Measurements from ENCODE around the gene CACFD1. TPM values are rescaled to one million over a fixed set of nuclear protein-coding genes. Genes with fewer than 3 reads are reported as not detected.

CACFD1 gene
- total RNA-seq, 1 donor from 2014 or later: 13.1 TPM

GRCh38 chr9:133520121-133520835 lies 60.5 kb downstream of the CACFD1 start:
- FAIRE-seq: no peak
- Mint-ChIP-seq H3K27me3 (ENCODE audit: low read depth, unreplicated experiment) (peaks cover 52% of the 10 kb centered on the region), H3K27ac (ENCODE audit: unreplicated experiment) (no peak overlapping the region), H3K4me1 (ENCODE audit: low read depth, unreplicated experiment) (peaks cover 3% of the 10 kb centered on the region), H3K36me3 (ENCODE audit: low read depth, unreplicated experiment) (no peaks in the 10 kb centered on the region), H3K4me3 (ENCODE audit: unreplicated experiment) (no peak overlapping the region), H3K9me3 (ENCODE audit: unreplicated experiment) (no peaks in the 10 kb centered on the region)
- H3K27ac ChIP-seq (ENCODE audit: low read depth, low read length): no peak overlapping the region
- no peaks in the 10 kb centered on the region for H3K4me1 ChIP-seq (ENCODE audit: insufficient read depth, low read length)
- no peaks in the 10 kb centered on the region for H4K20me1 ChIP-seq (ENCODE audit: insufficient read depth, low read length)
- H3K4me2 ChIP-seq (ENCODE audit: low read length): no peak overlapping the region
- DNase-seq (ENCODE audit: low read depth): no peak
- TF ChIP-seq EZH2 (IDR thresholded peaks at IDR 0.05; ENCODE audit: insufficient read depth, low read length) (no peak), CTCF (IDR thresholded peaks at IDR 0.05; ENCODE audit: insufficient read depth, low read depth, low read length) (no peak)
- H2AFZ ChIP-seq (ENCODE audit: low read depth, low read length): no peak overlapping the region
- no peak overlapping the region for H3K9ac ChIP-seq (ENCODE audit: low read length)
- no peak overlapping the region for H3K4me3 ChIP-seq (ENCODE audit: insufficient read depth, low read depth, low read length)
- no peaks in the 10 kb centered on the region for H3K36me3 ChIP-seq (ENCODE audit: insufficient read depth, low read length)
- peaks cover 11% of the 10 kb centered on the region for H3K27me3 ChIP-seq (ENCODE audit: insufficient read depth, low read length)
- no peaks in the 10 kb centered on the region for H3K79me2 ChIP-seq (ENCODE audit: insufficient read depth, low read length)
- H3K9me3 ChIP-seq (ENCODE audit: insufficient read depth, low read depth, low read length): no peaks in the 10 kb centered on the region

Other genes starting within 250 kb of the CACFD1 start
- 0.10 TPM in 1 of 2 replicates, not detected in the other for gene ABO, start 184.8 kb upstream of the CACFD1 start, total RNA-seq
- 22.2 and 25.1 TPM in 2 replicates for gene SURF6, start 123.8 kb upstream of the CACFD1 start, total RNA-seq
- gene MED22, start 111.8 kb upstream of the CACFD1 start, total RNA-seq: 25.2 and 28.8 TPM in 2 replicates
- gene RPL7A, start 111.8 kb upstream of the CACFD1 start, total RNA-seq: 1,213 and 1,364 TPM in 2 replicates
- 35.7 and 35.9 TPM in 2 replicates for gene SURF1, start 103.5 kb upstream of the CACFD1 start, total RNA-seq
- 18.8 and 20.0 TPM in 2 replicates for gene SURF2, start 103.4 kb upstream of the CACFD1 start, total RNA-seq
- gene SURF4, start 83.9 kb upstream of the CACFD1 start, total RNA-seq: 338 and 374 TPM in 2 replicates
- gene STKLD1, start 83.6 kb upstream of the CACFD1 start, total RNA-seq: 0.58 and 0.82 TPM in 2 replicates
- gene REXO4, start 42.0 kb upstream of the CACFD1 start, total RNA-seq: 19.7 and 22.5 TPM in 2 replicates
- gene ADAMTS13, start 37.6 kb upstream of the CACFD1 start, total RNA-seq: 5.6 and 7.3 TPM in 2 replicates
- 21.1 and 24.3 TPM in 2 replicates for gene SLC2A6, start 19.1 kb downstream of the CACFD1 start, total RNA-seq
- gene MYMK, start 65.0 kb downstream of the CACFD1 start, total RNA-seq: not detected in 2 replicates
- gene ADAMTSL2, start 74.7 kb downstream of the CACFD1 start, total RNA-seq: 0.52 and 0.58 TPM in 2 replicates
- gene FAM163B, start 149.4 kb downstream of the CACFD1 start, total RNA-seq: not detected in 2 replicates
- not detected in 2 replicates for gene DBH, start 176.4 kb downstream of the CACFD1 start, total RNA-seq